Liver (tissue), 9 donors: Measurements from ENCODE around the gene RMRP. TPM values are rescaled to one million over a fixed set of nuclear protein-coding genes. Genes with fewer than 3 reads are reported as not detected.

Experiments
- DNase-seq: peaks from one replicate; pipeline ENCODE4 v3.0.0-alpha.2; 2017; ENCODE audit warnings: low spot score
- H3K27ac ChIP-seq, 2 donors: one replicate each; pipeline ENCODE4 v1.7.0; 2013; ENCODE audit warnings: inconsistent platforms in 2 of 2, low read length in 2 of 2, control low read depth in 1 of 2, low read depth in 1 of 2, mild to moderate bottlenecking in 1 of 2
- H3K27me3 ChIP-seq, 4 donors: one replicate each; pipeline versions ENCODE4 v1.6.1 to v1.7.0; 2013; ENCODE audit warnings: low read length in 3 of 4, inconsistent platforms in 1 of 4, mild to moderate bottlenecking in 1 of 4, moderate library complexity in 1 of 4; ENCODE audit not compliant: control insufficient read depth in 4 of 4, insufficient read depth in 4 of 4
- H3K36me3 ChIP-seq, 4 donors: one replicate each; pipeline versions ENCODE4 v1.6.1 to v1.7.0; 2013; ENCODE audit warnings: low read length in 3 of 4, mild to moderate bottlenecking in 3 of 4, low read depth in 1 of 4, moderate library complexity in 1 of 4; ENCODE audit not compliant: control insufficient read depth in 4 of 4, insufficient read depth in 3 of 4
- H3K4me1 ChIP-seq, 4 donors: one replicate each; pipeline versions ENCODE4 v1.6.1 to v1.7.0; 2013; ENCODE audit warnings: low read length in 3 of 4, mild to moderate bottlenecking in 3 of 4, moderate library complexity in 1 of 4; ENCODE audit not compliant: control insufficient read depth in 4 of 4, insufficient read depth in 4 of 4
- H3K4me3 ChIP-seq, 3 donors: one replicate each; pipeline versions ENCODE4 v1.6.1 to v1.7.0; 2013; ENCODE audit warnings: low read length in 3 of 3, control low read depth in 1 of 3, low read depth in 1 of 3, mild to moderate bottlenecking in 1 of 3
- H3K9ac ChIP-seq, 2 donors: one replicate each; pipeline ENCODE4 v1.7.0; 2013; ENCODE audit warnings: low read length in 2 of 2, mild to moderate bottlenecking in 2 of 2, moderate library complexity in 2 of 2, control low read depth in 1 of 2, low read depth in 1 of 2
- H3K9me3 ChIP-seq, 4 donors: one replicate each; pipeline versions ENCODE4 v1.6.1 to v1.7.0; 2013; ENCODE audit warnings: low read length in 3 of 4; ENCODE audit not compliant: control insufficient read depth in 4 of 4
- ATF3 ChIP-seq: IDR thresholded peaks from 2 replicates; pipeline ENCODE4 v1.6.1; 2016; ENCODE audit warnings: antibody characterized with exemption
- FOXA2 ChIP-seq: IDR thresholded peaks from 2 replicates; pipeline ENCODE4 v1.6.1; 2016; ENCODE audit warnings: antibody characterized with exemption
- GABPA ChIP-seq, 2 donors: IDR thresholded peaks in 1 of 2; conservative IDR thresholded peaks in 1 of 2; 2 replicates each; pipeline ENCODE4 v1.6.1; 2016; ENCODE audit warnings: antibody characterized with exemption in 2 of 2, mild to moderate bottlenecking in 1 of 2, moderate library complexity in 1 of 2
- HNF4A ChIP-seq, 2 donors: conservative IDR thresholded peaks; 2 replicates each; pipeline ENCODE4 v1.6.1; 2016; ENCODE audit warnings: antibody characterized with exemption in 2 of 2, mild to moderate bottlenecking in 2 of 2
- JUND ChIP-seq, 2 donors: IDR thresholded peaks; 2 replicates each; pipeline ENCODE4 v1.6.1; 2016; ENCODE audit warnings: antibody characterized with exemption in 2 of 2
- MAX ChIP-seq: IDR thresholded peaks from 2 replicates; pipeline ENCODE4 v1.6.1; 2016; ENCODE audit warnings: antibody characterized with exemption
- NR2F2 ChIP-seq: IDR thresholded peaks from 2 replicates; pipeline ENCODE4 v1.6.1; 2016; ENCODE audit warnings: antibody characterized with exemption
- RAD21 ChIP-seq, 2 donors: IDR thresholded peaks; 2 replicates each; pipeline ENCODE4 v1.6.1; 2016; ENCODE audit warnings: antibody characterized with exemption in 2 of 2, mild to moderate bottlenecking in 2 of 2
- REST ChIP-seq: IDR thresholded peaks from 2 replicates; pipeline ENCODE4 v1.6.1; 2016; ENCODE audit warnings: antibody characterized with exemption, mild to moderate bottlenecking
- RXRA ChIP-seq, 2 donors: IDR thresholded peaks; 2 replicates each; pipeline ENCODE4 v1.6.1; 2017 to 2018; ENCODE audit warnings: antibody characterized with exemption in 2 of 2, mild to moderate bottlenecking in 1 of 2
- SP1 ChIP-seq: IDR thresholded peaks from 2 replicates; pipeline ENCODE4 v1.6.1; 2018; ENCODE audit warnings: antibody characterized with exemption, mild to moderate bottlenecking
- TAF1 ChIP-seq: conservative IDR thresholded peaks from 2 replicates; pipeline ENCODE4 v1.6.1; 2016; ENCODE audit warnings: antibody characterized with exemption, mild to moderate bottlenecking
- YY1 ChIP-seq: IDR thresholded peaks from 2 replicates; pipeline ENCODE4 v1.6.1; 2016; ENCODE audit warnings: antibody characterized with exemption, mild to moderate bottlenecking
- WGBS: extraction: QIAGEN DNeasy Blood & Tissue Kit; methylation state at CpG from one replicate; pipeline ENCODE4 v1.1.7; 2013; 5-methylcytosine and 5-hydroxymethylcytosine counted together
- polyA plus RNA-seq, 2 donors: library from polyadenylated mRNA; stranded (reverse) in 1 of 2; unstranded in 1 of 2; fragments of 200-250 nt in 1 of 2; fragments of >200 nt in 1 of 2; fragmentation: Nextera tagmentation in 1 of 2; extraction: Ambion mirVana in 1 of 2; gene quantifications; one replicate each; pipeline versions ENCODE4 v1.2.1 to v1.2.3, GENCODE V29; 2013 to 2015
- total RNA-seq, 2 donors: library from RNA; depleted of rRNA; stranded (reverse); fragments of >200 nt; gene quantifications; one replicate each; pipeline ENCODE4 v1.2.3, GENCODE V29; 2014
- donor health status: healthy.
- donor health status: healthy.
- donor health status: healthy.
- donor health status: healthy.
- donor health status: healthy.

RMRP gene
- total and polyA plus RNA-seq, 4 donors = 5.3 to 67,037 (median 2,677) TPM

- no peak for TF ChIP-seq HNF4A (conservative IDR thresholded peaks at IDR 0.05)
- no peak for TF ChIP-seq GABPA (IDR thresholded peaks at IDR 0.05 in 1 of 2, conservative IDR thresholded peaks at IDR 0.05 in 1 of 2)
- no peak for TF ChIP-seq SP1
- TF ChIP-seq TAF1 = no peak
- Histone ChIP-seq H3K9ac (no peak overlapping the region), H3K4me1 (no peaks in the 10 kb centered on the region), H3K27ac (no peak overlapping the region), H3K36me3 (peaks cover 46 to 94% (median 86%) of the 10 kb centered on the region in 4 donors), H3K27me3 (no peaks in the 10 kb centered on the region), H3K9me3 (no peaks in the 10 kb centered on the region), H3K4me3 (no peak overlapping the region)
- no peak for DNase-seq
Observed at GRCh38 chr9:35700942-35701341, 43.1 kb upstream of the RMRP start.

- 91% methylated on average over 11 of the region's 11 CpGs for WGBS
- Histone ChIP-seq H3K4me1 (no peaks in the 10 kb centered on the region), H3K9me3 (no peaks in the 10 kb centered on the region), H3K27ac (no peak overlapping the region), H3K27me3 (no peaks in the 10 kb centered on the region), H3K9ac (no peak overlapping the region), H3K4me3 (no peak overlapping the region), H3K36me3 (peaks cover 39 to 88% (median 77%) of the 10 kb centered on the region in 4 donors)
- no peak for DNase-seq
- no peak for TF ChIP-seq HNF4A (conservative IDR thresholded peaks at IDR 0.05)
- no peak for TF ChIP-seq RAD21 (IDR thresholded peaks at IDR 0.05)
- no peak for TF ChIP-seq NR2F2
- no peak for TF ChIP-seq TAF1
- no peak for TF ChIP-seq MAX
- no peak for TF ChIP-seq JUND (IDR thresholded peaks at IDR 0.05)
- no peak for TF ChIP-seq REST
- no peak for TF ChIP-seq FOXA2
- no peak for TF ChIP-seq YY1
- TF ChIP-seq GABPA (IDR thresholded peaks at IDR 0.05 in 1 of 2, conservative IDR thresholded peaks at IDR 0.05 in 1 of 2) = no peak
- TF ChIP-seq ATF3 = no peak
- no peak for TF ChIP-seq SP1
Observed at GRCh38 chr9:35700031-35700430, 42.2 kb upstream of the RMRP start.

- H3K27me3 ChIP-seq = no peaks in the 10 kb centered on the region
- WGBS = 96% methylated on average over 5 of the region's 5 CpGs
- H3K36me3 ChIP-seq = peaks cover 32 to 70% (median 60%) of the 10 kb centered on the region in 4 donors
- DNase-seq = no peak
- no peak overlapping the region for H3K9ac ChIP-seq
- H3K4me3 ChIP-seq = no peak overlapping the region
- H3K9me3 ChIP-seq = no peaks in the 10 kb centered on the region
- TF ChIP-seq MAX = no peak
- TF ChIP-seq NR2F2 = no peak
- no peak for TF ChIP-seq HNF4A (conservative IDR thresholded peaks at IDR 0.05)
- no peak for TF ChIP-seq RXRA (IDR thresholded peaks at IDR 0.05)
- no peak for TF ChIP-seq REST
- TF ChIP-seq ATF3 = no peak
- no peaks in the 10 kb centered on the region for H3K4me1 ChIP-seq
- H3K27ac ChIP-seq = no peak overlapping the region
Observed at GRCh38 chr9:35698231-35698630, 40.4 kb upstream of the RMRP start.
